NCI-H748 treated with DMSO at 0.1 percent for 48 hours (cell line): Measurements from ENCODE around the gene CNIH4.
"Not testable (repeated sequence)": the region's sequence is repeated elsewhere in the genome, so short reads cannot be mapped to it uniquely, and the experiment has no call there.

Source experiments
- DNase-seq: peaks from one replicate; lab custom pipeline; 2025; lab: John Stamatoyannopoulos, UW

Gene CNIH4

DNA sequence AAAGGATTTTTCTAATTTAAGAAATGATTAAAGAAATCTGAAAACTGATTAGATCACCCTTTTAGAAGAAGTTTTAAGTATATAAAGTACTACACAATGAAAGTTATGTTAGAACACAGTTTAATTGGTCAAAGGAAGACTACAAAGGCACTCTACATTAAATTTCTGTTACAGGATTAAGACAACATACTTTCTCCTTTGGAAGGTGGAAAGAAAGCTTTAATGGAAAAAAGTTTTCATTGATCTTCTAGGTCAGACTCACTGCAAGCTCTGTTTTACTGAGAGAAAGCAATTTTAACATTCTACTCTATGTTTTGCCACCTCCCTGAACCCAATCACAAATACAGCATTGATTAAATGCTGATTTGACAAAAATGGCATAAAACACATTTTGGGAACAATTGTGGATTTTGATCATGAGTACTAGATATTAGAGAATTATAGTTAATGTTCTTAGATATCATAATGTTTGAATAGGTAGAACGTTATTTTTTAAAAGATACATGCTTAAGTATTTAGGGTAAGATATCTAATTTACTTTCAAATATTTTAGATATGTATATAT is 45.9 kb downstream of the CNIH4 start:
- no peak for DNase-seq

DNA sequence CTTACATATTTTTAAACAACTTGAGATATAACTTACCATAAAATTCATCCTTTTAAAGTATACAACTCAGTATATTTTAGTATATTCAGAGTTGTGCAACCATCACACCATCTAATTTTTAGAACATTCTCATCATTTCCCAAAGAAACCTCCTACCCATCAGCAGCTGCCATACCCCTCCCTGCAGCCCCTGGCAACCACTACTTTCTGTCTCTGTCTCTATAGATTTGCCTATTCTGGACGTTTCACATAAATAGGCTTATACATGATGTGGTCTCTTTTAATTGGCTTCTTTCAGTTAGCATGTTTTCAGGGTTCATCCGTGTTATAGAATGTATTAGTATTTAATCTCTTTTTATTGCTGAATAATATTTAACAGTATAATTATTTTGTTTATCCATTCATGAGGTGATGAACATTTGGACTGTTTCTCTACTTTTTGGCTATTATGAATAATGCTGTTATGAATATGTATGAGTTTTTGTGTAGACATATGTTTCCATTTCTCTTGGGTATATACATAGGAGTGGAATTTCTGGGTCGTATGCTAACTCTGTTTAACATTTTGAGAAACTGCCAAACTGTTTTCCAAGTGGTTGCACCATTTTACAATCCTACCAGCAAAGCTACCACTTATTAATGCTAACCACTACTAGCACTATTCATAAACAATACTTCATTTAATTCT is 48.4 kb downstream of the CNIH4 start:
- DNase-seq, result no peak

DNA sequence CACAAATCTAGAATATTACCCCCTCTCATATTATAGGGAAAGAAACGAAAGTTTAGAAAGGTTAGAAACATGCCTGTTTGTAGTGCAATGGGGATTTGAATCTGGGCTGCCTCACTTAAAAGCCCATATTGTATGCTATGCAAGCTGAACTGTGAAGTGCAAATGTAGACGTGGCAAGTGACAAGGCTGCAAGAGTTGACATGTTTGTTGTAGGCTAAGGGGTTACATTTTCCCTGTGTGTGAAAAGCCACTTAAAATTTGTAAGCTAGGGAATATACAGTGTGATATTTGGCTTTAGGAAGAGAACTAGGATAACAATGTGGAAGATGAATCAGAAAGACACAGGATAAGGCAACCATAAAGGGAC is 48.9 kb downstream of the CNIH4 start:
- DNase-seq, result no peak

DNA sequence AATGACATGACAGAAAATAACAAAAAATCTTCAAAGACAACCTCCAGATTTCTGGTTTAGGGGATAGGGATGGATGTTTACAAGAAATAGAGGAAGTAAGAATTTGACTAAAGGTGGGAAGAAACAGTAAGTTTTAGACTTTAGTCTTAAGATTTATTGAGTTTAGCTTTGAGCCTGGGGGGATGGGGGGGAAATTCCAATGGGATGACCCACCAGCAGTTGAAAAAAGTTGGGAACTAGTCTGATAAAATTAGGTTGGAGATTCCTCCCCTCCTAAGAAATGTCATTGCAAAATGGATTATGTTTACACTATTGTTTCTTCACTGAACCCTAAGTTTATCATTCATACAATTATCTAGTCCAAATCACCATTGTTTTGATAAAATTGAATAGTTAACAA is 49.5 kb downstream of the CNIH4 start:
- DNase-seq, result no peak

DNA sequence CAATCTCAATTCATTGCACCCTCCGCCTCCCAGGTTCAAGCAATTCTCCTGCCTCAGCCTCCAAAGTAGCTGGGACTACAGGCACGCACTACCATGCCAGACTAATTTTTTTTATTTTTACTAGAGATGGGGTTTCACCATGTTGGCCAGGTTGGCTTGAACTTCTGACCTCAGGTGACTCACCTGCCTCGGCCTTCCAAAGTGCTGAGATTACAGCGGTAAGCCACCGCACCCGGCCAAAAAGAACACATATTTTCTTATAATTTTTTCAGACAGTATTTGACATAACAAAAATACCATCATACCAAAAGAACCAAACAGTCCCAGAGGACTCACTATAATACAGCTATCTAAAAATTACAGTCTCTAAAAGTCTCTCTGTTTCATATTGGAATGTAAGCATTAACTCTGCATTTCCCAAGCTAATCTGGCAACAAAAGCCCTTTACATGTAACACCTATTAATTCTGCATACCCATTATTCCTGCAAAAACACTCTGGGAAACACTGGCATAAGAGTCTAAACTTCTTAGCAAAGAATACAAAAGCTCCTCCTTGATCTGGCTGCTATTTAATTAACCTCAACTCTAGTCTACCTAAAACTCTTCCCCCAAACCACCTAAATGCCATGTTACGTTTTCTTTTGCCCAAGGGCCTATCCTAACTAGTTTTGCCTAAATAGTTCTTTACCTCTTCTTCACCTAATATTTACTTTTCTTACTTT is 51.1 kb downstream of the CNIH4 start:
- DNase-seq, result no peak

DNA sequence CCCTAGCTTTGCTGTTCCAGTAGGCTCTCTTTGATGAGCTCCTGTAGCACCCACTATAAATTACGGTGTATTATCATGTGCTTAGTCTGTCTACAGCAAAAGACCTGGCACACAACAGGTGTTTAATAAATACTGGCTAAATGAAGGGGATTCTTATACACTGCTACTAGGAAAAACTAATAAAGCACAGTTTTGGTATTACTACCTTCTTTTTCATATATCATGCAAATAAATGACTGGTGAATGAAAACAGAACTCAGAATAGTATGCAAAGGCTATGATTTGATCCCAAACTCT is 51.6 kb downstream of the CNIH4 start:
- no peak for DNase-seq

DNA sequence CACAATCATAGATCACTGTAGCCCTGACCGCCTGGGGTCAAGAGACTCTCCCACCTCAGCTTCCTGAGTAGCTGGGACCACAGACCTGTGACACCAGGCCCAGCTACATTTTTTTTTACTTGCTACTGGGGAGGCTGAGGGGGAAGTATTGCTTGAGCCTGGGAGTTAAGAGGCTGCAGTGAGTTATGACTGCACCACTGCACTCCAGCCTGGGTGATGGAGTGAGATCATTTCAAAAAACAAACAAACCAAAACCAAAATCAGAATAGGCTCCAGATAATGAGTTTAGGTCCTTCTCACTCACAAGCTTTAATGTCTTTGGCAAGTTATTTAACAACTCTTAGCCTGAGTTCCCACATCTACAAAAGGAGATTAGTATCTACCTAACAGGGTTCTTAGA is 55.1 kb downstream of the CNIH4 start:
- no peak for DNase-seq

DNA sequence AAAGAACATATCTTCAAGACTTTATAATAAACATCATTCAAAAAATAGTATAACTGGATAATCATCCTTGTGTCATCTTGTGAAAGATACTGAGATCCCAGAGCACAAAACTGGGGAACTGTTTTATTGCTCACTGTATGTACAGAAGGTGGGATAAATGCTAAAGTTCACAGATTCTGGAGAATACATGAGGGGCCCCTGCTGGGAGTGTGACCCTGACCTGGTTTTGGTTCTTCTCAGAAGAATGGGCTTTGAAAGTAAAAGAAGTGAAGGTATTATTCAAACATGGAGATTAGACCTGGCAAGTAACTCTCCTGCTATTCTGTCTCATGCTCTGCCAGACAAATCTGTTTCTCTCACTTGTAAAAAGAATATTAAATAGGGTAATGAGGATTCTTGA is 63.4 kb downstream of the CNIH4 start:
- DNase-seq, result no peak

DNA sequence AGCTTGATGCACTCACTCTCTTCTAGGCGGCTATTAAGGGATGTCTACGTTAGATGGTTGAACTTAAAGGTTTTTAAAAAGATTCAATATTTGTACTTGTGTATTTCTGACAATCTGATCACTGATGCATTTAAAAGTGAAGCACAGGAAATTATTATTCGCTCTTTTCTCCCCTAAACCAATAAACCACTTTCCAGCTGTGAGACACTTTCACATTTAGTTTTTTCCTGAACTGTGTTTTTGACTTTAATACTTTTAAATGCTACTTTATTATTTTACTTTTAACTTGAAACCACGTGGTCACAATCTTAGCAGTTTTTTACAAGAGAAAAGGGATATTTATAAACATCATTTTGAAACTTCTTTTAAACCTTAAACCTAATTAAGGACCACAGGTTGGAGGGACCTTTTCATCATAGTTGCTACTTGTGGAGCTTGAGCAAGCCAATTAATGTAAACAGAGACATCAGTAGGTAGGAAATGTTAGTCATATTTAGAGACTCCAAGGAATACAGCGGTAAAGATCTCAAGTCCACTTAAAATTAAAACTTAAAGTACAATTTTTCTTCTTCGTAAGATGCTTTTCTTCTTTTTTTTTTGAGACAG is 68.7 kb downstream of the CNIH4 start:
- DNase-seq, result no peak

DNA sequence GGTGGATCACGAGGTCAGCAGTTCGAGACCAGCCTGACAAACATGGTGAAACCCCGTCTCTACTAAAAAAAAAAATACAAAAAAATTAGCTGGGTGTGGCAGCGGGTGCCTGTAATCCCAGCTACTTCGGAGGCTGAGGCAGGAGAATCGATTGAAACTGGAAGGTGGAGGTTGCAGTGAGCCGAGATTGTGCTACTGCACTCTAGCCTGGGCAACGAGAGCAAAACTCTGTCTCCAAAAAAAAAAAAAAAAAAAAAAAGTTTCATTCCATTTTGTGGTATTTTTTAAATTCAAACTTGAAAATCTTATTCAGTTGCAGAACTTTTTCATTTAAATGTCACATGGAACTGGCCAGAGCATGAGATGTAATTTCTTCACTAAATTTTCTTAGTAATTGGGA is 70.2 kb downstream of the CNIH4 start:
- DNase-seq, result not testable (repeated sequence)

DNA sequence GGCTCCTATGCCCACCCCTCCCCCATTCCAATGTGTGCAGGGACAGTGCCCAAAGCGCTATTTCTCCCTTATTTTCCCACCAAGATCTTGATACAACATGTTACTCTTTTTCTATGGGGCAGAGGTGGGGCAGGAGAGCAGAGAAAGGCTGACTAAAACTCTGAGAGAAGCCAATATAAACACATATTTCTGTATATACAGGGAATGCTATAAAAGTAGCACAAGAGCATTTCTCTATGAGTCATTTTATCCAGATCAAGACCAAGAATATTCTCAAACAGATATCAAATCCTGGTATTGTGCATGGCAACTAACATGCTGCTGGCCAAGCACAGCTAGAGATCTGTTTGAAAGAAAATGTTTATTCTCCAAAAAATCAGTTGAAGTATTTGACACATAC is 70.7 kb downstream of the CNIH4 start:
- DNase-seq, result no peak

DNA sequence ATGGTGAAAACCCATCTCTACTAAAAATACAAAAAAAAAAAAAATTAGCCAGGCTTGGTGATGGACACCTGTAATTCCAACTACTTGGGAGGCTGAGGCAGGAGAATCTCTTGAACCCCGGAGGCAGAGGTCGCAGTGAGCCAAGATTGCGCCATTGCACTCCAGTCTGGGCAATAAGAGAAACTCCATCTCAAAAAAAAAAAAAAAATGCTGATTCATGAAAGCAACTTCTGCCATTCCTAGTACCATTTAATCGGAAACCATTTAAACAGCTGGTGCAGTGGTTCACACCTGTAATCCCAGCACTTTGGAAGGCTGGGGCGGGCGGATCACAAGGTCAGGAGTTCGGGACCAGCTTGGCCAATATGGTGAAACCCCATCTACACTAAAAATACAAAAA is 72.0 kb downstream of the CNIH4 start:
- not testable (repeated sequence) for DNase-seq
